SU-DHL-6 (cell line): ENCODE results near the gene ACYP1.
A peak's percentile ranks its signal among the peaks of the same experiment; 100 is the strongest.

Source experiments
- H2AFZ ChIP-seq: fragments of 200-600 bp; sonication (generic); 2 replicates; pipeline ENCODE4 v1.6.1; 2014; ENCODE audit warnings: low read depth, mild to moderate bottlenecking, moderate library complexity, mixed read lengths, antibody characterized with exemption, low read length; ENCODE audit not compliant: severe bottlenecking
- H3F3A ChIP-seq: fragments of 200-600 bp; shearing (Covaris generic); 2 replicates; pipeline ENCODE4 v1.6.0; 2016; ENCODE audit warnings: antibody characterized with exemption, mild to moderate bottlenecking; ENCODE audit not compliant: insufficient read depth
- H3K27ac ChIP-seq: fragments of 200-600 bp; sonication (generic); 2 replicates; pipeline ENCODE4 v1.5.1; 2016; ENCODE audit warnings: low read depth, mild to moderate bottlenecking, low read length, moderate library complexity, mixed read lengths
- H3K27me3 ChIP-seq: fragments of 200-600 bp; sonication (generic), shearing (Covaris generic); 2 replicates; pipeline ENCODE4 v1.6.0; 2014; ENCODE audit warnings: mild to moderate bottlenecking, low read length
- H3K36me3 ChIP-seq: fragments of 200-600 bp; sonication (generic); 2 replicates; pipeline ENCODE4 v1.6.1; 2014; ENCODE audit warnings: mild to moderate bottlenecking, low read length, mixed read lengths
- H3K4me2 ChIP-seq: fragments of 300-600, 200-600 bp; shearing (Covaris generic), sonication (generic); 2 replicates; pipeline ENCODE4 v1.6.0; 2014; ENCODE audit warnings: low read length, low read depth, mild to moderate bottlenecking; ENCODE audit not compliant: poor library complexity, severe bottlenecking
- H3K4me3 ChIP-seq: fragments of 200-600 bp; sonication (generic); 2 replicates; pipeline ENCODE4 v1.5.1; 2014; ENCODE audit warnings: antibody characterized with exemption, low read length, mild to moderate bottlenecking, mixed read lengths; ENCODE audit not compliant: insufficient read depth, poor library complexity, severe bottlenecking
- H3K79me2 ChIP-seq: fragments of 200-600 bp; sonication (generic); 2 replicates; pipeline ENCODE4 v1.6.1; 2014; ENCODE audit warnings: mild to moderate bottlenecking, low read length, moderate library complexity; ENCODE audit not compliant: insufficient read depth
- H3K9ac ChIP-seq: fragments of 200-600 bp; sonication (generic); 2 replicates; pipeline ENCODE4 v1.7.0; 2014; ENCODE audit warnings: mild to moderate bottlenecking, low read length
- H3K9me2 ChIP-seq: fragments of 200-600 bp; sonication (generic); replicated peaks from 2 replicates; pipeline ENCODE4 v1.6.1; 2014; ENCODE audit warnings: low read length; ENCODE audit not compliant: insufficient read depth
- H3K9me3 ChIP-seq: fragments of 200-600 bp; sonication (generic); 2 replicates; pipeline ENCODE4 v1.6.1; 2014; ENCODE audit warnings: low read length, mixed read lengths; ENCODE audit not compliant: insufficient read depth
- H4K20me1 ChIP-seq: fragments of 200-600 bp; sonication (generic); 2 replicates; pipeline ENCODE4 v1.6.1; 2014; ENCODE audit warnings: low read depth, mild to moderate bottlenecking, antibody characterized with exemption, low read length, moderate library complexity, mixed read lengths
- EZH2phosphoT487 ChIP-seq: fragments of 200-600 bp; sonication (generic), shearing (Covaris generic); conservative IDR thresholded peaks from 2 replicates; pipeline ENCODE4 v1.6.1; 2018; ENCODE audit warnings: mild to moderate bottlenecking, antibody characterized with exemption, low read length, moderate library complexity, mixed read lengths
- TF ChIP-seq, protein P1 (sequence below): fragments of 200-600 bp; sonication (generic); IDR thresholded peaks from one replicate; pipeline ENCODE4 v1.5.1; 2017; ENCODE audit warnings: antibody characterized with exemption, mild to moderate bottlenecking, low read length, moderate library complexity; ENCODE audit not compliant: insufficient read depth, poor library complexity, severe bottlenecking

The ACYP1 gene

DNA sequence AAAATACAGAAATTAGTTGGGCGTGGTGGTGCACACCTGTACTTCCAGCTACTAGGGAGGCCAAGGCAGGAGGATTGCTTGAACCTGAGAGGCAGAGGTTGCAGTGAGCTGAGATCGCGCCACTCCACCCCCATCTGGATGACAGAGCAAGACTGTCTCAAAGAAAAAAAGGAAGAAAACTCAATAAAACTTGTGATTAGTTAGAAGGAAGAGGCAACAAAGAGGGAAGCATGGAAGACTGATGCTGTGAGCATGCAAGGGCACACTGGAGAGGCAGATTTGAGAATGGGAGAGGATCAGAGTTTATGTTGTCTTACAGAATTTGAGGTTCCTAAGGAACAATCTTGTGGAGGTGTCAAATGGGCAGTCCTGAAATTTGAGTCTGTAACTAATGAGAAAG is 2.9 kb upstream of the ACYP1 start:
- no peaks in the 10 kb centered on the region for H3K9me2 ChIP-seq
- peaks cover 9% of the 10 kb centered on the region; the same call in 1 of the 2 replicates for H3F3A ChIP-seq
- H3K4me3 ChIP-seq, result no peak overlapping the region
- peaks cover 19% of the 10 kb centered on the region for H3K79me2 ChIP-seq
- no peaks in the 10 kb centered on the region for H3K9me3 ChIP-seq
- H3K4me2 ChIP-seq, result no peak overlapping the region
- TF ChIP-seq, protein P1, sequence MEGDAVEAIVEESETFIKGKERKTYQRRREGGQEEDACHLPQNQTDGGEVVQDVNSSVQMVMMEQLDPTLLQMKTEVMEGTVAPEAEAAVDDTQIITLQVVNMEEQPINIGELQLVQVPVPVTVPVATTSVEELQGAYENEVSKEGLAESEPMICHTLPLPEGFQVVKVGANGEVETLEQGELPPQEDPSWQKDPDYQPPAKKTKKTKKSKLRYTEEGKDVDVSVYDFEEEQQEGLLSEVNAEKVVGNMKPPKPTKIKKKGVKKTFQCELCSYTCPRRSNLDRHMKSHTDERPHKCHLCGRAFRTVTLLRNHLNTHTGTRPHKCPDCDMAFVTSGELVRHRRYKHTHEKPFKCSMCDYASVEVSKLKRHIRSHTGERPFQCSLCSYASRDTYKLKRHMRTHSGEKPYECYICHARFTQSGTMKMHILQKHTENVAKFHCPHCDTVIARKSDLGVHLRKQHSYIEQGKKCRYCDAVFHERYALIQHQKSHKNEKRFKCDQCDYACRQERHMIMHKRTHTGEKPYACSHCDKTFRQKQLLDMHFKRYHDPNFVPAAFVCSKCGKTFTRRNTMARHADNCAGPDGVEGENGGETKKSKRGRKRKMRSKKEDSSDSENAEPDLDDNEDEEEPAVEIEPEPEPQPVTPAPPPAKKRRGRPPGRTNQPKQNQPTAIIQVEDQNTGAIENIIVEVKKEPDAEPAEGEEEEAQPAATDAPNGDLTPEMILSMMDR, result no peak
- no peak for TF ChIP-seq EZH2phosphoT487
- H3K27me3 ChIP-seq, result no peaks in the 10 kb centered on the region
- no peak overlapping the region for H3K9ac ChIP-seq
- H4K20me1 ChIP-seq, result no peaks in the 10 kb centered on the region
- no peaks in the 10 kb centered on the region for H3K36me3 ChIP-seq
- H2AFZ ChIP-seq, result no peak overlapping the region
- no peak overlapping the region for H3K27ac ChIP-seq

DNA sequence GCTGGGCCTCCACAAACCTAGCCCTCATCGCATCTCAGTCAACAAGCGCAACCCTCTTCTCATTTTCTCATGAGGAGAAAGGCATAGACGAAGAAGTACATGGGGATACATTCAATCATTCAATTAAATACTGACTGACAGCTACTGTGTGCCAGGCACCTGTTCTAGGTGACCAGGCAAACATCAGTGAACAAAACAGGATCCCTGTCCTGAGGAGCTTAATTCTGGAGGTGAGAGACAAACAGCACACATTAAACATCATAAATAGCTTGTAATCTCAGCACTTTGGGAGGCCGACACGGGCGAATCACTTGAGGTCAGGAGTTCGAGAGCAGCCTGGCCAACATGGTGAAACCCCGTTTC is 362 bp upstream of the ACYP1 start:
- no peaks in the 10 kb centered on the region for H4K20me1 ChIP-seq
- H2AFZ ChIP-seq, result peak overlapping the region; percentile 62
- H3K9me3 ChIP-seq, result no peaks in the 10 kb centered on the region
- H3K9me2 ChIP-seq, result no peaks in the 10 kb centered on the region
- H3K4me2 ChIP-seq, result peak overlapping the region; percentile 64
- H3K79me2 ChIP-seq, result peaks cover 37% of the 10 kb centered on the region
- TF ChIP-seq EZH2phosphoT487, result no peak
- TF ChIP-seq, protein P1, result no peak
- no peak overlapping the region for H3K27ac ChIP-seq
- H3F3A ChIP-seq, result peaks cover 7% of the 10 kb centered on the region; the same call in 1 of the 2 replicates
- peak overlapping the region; percentile 87 for H3K9ac ChIP-seq
- no peaks in the 10 kb centered on the region for H3K27me3 ChIP-seq
- peaks cover 20% of the 10 kb centered on the region for H3K36me3 ChIP-seq
- H3K4me3 ChIP-seq, result peak overlapping the region; percentile 85

DNA sequence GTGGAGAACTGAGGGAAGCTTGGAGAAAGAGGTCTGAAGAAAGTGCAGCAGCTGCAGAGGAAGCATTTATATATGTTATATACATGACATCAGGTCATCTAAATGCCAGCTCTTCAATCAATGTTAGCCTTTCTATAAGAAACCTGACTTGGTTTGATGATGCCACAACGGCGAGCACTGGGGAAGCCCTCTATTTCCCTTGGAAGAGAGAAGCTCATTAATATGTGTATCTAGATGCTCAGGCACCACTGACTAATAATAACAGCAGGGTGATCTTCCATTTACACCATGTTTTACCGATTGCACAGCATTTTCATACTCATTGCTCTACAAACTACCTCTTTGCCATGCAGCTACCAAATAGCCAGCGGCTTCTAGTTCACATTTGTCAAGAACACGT is 811 bp downstream of the ACYP1 start:
- H3K79me2 ChIP-seq, result peaks cover 34% of the 10 kb centered on the region
- H4K20me1 ChIP-seq, result no peaks in the 10 kb centered on the region
- H3K9me3 ChIP-seq, result no peaks in the 10 kb centered on the region
- no peaks in the 10 kb centered on the region for H3K27me3 ChIP-seq
- H3K27ac ChIP-seq, result peak overlapping the region; percentile 60
- peak overlapping the region; percentile 85 for H3K4me3 ChIP-seq
- H3F3A ChIP-seq, result peaks cover 7% of the 10 kb centered on the region; the same call in 1 of the 2 replicates
- peak overlapping the region; percentile 87 for H3K9ac ChIP-seq
- no peak overlapping the region for H2AFZ ChIP-seq
- peaks cover 20% of the 10 kb centered on the region for H3K36me3 ChIP-seq
- no peak for TF ChIP-seq EZH2phosphoT487
- TF ChIP-seq, protein P1, result no peak
- no peaks in the 10 kb centered on the region for H3K9me2 ChIP-seq
- H3K4me2 ChIP-seq, result peak overlapping the region; percentile 64
